NOMO-1 treated with DMSO at 0.1 percent for 48 hours (cell line): ENCODE measurements around the gene PICK1.

Experiments
- DNase-seq: peaks from one replicate; lab custom pipeline; 2025; ENCODE audit not compliant: unreplicated experiment; lab: John Stamatoyannopoulos, UW

Gene PICK1

GRCh38 chr22:38086001-38086845 lies 29.0 kb downstream of the PICK1 start:
- DNase-seq, result no peak

DNA sequence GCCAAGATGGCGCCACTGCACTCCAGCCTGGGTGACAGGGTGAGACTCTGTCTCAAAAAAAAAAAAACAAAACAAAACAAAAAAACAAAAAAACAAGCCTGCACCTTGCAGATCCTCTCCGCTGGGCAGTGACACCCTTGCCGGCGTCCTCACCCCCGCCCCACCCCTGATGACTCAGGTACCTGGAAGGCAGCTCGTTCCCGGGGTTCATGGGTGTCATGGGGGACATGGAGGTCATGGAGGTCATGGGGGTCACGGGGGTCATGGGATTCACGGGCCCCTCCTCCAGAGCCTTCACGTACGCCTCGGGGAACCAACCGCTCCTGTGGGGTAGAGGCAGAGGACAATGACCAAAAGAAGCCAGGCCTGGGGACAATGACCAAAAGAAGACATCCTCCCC lies 29.7 kb downstream of the PICK1 start:
- no peak for DNase-seq

- no peak for DNase-seq
Observed at GRCh38 chr22:38087855-38088254, 30.7 kb downstream of the PICK1 start.

- DNase-seq, result no peak
Observed at GRCh38 chr22:38088629-38089473, 31.6 kb downstream of the PICK1 start.

- DNase-seq, result no peak
Observed at GRCh38 chr22:38089474-38089851, 32.3 kb downstream of the PICK1 start.

- DNase-seq, result no peak
Observed at GRCh38 chr22:38097058-38097457, 39.9 kb downstream of the PICK1 start.

DNA sequence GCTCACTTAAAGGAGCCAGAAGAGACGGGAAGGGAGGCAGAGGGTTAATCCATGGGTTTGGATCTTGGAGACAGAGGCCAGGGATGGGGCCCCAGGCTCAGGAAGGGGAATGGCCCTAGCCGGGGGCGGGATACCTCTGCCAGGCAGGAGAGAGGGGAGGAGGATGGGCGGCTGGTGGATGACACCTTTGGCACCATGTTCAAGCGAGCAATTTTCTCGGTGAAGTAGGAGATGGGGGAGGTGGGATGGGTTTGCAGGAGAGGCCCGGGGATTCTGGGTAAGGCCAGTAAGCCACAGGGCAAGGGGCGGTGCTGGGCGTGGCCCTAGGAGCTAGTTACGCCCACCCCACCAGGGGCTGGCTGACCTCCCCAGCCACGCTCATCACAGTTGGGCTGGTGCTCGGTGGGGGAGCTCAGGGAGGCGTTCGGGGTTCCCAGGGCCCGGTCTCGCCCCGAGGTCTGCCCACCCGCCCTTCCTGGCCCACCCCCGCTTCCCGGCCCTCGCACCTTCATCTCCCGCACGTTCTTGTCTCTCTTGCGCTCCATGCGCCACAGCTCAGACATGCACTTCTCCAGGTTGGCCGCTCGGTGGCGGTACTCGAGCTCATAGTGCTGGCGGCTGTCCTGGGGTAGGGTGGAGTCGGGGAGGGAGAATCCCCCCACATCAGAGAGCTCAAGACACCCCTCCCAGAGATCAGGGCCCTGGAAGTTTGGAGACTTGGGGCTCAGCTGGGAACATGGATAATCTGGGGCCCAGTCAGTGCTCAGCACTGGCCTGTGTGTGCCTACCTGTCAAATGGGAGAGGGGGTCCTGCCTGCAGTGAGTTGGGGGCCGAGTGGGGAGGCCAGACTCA lies 40.6 kb downstream of the PICK1 start:
- no peak for DNase-seq

- no peak for DNase-seq
Observed at GRCh38 chr22:38098410-38099249, 41.4 kb downstream of the PICK1 start.

DNA sequence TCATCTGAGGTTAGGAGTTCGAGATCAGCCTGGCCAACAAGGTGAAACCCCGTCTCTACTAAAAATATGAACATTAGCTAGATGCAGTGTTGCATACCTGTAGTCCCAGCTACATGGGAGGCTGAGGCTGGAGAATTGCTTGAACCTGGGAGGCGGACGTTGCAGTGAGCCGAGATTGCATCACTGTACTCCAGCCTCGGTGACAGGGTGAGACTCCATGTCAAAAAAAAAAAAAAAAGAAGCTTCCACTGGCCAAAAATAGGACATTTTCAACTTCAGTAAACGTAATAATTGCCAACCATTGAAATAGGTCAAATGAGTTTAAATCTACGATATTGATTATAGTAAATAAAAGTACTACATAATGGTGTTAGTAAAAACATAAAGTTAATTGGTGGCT lies 46.4 kb downstream of the PICK1 start:
- no peak for DNase-seq

DNA sequence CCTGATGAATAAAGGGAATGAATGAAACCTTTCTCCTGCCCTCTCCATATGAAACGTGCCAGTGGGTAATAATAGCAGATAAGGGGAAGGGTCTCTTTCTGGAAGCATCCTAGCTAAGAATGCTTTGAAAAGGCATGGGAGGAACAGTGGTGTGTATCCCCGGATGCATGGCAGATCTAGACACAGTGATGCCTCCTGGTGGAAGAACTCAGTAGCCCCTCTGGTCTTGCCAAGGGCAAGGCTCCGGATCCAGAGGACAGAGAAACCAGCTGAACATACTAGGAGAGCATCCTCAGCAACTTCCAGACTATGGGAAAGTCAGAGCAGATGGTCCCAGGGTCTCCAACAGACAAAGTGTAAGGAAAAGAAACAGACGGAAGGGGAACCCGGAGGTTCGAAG lies 46.9 kb downstream of the PICK1 start:
- no peak for DNase-seq

GRCh38 chr22:38106814-38107578 lies 49.8 kb downstream of the PICK1 start:
- DNase-seq, result no peak

- no peak for DNase-seq
Observed at GRCh38 chr22:38107692-38108515, 50.7 kb downstream of the PICK1 start.

GRCh38 chr22:38108561-38109319 lies 51.5 kb downstream of the PICK1 start:
- DNase-seq, result no peak

DNA sequence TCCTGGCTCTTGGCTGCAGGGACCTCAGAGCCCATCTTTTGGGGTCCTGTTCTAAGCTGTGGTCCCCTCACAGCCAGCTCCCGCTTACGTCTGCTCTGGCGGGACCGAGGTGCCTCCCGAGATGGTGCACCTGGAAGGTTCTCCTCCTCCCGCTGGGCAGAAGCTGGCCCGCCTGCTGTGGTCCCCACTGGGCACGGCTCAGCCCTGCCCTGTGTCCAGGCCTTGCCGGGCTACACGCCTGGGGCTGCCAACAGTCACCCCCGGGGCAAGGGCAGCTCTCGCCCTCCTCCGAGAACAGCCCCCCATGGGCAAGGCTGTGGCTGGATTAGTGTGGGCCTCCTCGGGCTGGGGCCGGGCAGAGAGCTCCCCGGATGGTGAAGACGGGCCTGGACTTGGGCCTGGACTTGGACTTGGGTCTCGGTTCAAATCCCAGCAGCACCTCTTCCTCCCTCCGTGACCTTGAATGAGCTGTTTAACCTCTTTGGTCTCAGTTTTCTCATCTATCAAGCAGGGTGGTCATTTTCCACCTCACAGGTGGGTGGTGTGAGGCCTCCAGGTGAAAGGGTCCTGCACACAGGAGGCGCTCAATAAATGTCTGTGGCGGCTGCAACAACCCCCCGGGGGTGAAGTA lies 52.3 kb downstream of the PICK1 start:
- no peak for DNase-seq

GRCh38 chr22:38110008-38110862 lies 53.0 kb downstream of the PICK1 start, which contains the start of gene BAIAP2L2:
TSS of gene BAIAP2L2 (minus strand) at chr22:38110684. CDS start at chr22:38110525, 159 bp downstream.
- DNase-seq, result no peak
